Ishikawa (cell line): ENCODE results near the gene ATG9A.

Source experiments
- CEBPB ChIP-seq: IDR thresholded peaks from 2 replicates; pipeline ENCODE4 v1.6.1; 2012
- CREB1 ChIP-seq: IDR thresholded peaks from 2 replicates; pipeline ENCODE4 v1.6.1; 2012; ENCODE audit warnings: low read depth
- EP300 ChIP-seq: IDR thresholded peaks from 2 replicates; pipeline ENCODE4 v1.6.1; 2012; ENCODE audit warnings: borderline replicate concordance
- FOXM1 ChIP-seq: IDR thresholded peaks from 2 replicates; pipeline ENCODE4 v1.6.1; 2012; ENCODE audit warnings: low read depth, borderline replicate concordance
- RAD21 ChIP-seq: IDR thresholded peaks from 2 replicates; pipeline ENCODE4 v1.6.1; 2012; ENCODE audit warnings: low read depth
- TAF1 ChIP-seq: IDR thresholded peaks from 2 replicates; pipeline ENCODE4 v1.6.1; 2012; ENCODE audit warnings: low read depth, mild to moderate bottlenecking
- TF ChIP-seq, protein P1 (sequence below): IDR thresholded peaks from 2 replicates; pipeline ENCODE4 v1.6.1; 2012

ATG9A gene

GRCh38 chr2:219173176-219173575 is 56.3 kb downstream of the ATG9A start:
- TF ChIP-seq, protein P1, sequence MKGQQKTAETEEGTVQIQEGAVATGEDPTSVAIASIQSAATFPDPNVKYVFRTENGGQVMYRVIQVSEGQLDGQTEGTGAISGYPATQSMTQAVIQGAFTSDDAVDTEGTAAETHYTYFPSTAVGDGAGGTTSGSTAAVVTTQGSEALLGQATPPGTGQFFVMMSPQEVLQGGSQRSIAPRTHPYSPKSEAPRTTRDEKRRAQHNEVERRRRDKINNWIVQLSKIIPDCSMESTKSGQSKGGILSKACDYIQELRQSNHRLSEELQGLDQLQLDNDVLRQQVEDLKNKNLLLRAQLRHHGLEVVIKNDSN: no peak
- TF ChIP-seq CREB1 (no peak), TAF1 (no peak)

DNA sequence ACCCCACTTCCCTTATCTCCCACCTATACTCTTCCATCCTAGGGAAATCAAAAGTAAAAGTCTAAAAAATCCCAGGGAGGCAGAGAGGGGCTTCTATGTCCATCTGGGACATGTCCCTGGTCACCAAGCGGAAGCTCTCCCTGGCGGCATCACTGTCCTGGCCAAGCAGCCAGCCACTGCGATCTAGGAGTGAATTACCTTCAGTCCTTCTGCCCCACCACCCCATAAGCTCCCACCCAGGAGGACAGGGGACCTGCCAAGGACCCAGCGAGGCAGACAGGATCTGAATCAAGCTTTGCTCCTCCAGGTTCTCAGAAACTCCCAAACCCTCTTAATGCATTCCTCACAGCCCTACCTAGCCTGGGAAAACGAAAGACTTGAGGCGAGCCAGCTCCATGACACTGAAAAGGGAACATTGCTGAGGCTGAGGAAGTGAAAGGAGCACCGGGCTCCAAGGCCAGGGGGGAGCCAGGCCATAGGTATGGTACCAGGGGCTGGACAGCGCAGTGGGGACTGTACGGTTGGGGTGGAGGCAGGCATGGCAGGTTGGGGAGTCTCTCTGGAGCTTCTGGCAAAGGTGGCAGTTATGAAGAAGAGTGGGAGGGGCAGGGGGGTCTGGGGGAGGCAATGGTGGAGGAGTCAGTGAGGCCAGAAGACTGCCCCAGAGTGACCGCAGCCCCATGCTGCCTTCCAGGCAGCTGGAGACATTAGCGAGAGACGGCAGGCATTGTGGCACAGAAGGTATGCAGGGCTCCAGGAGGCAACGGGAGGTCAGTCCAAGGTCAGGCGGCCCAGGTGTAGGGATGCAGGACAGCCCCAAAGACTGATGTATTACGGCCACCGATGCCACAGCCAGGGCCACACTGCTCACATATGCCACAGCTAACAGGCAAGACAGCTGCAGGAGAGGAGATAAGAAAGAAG is 56.9 kb downstream of the ATG9A start:
- TF ChIP-seq, protein P1: no peak

- no peak for TF ChIP-seq FOXM1
- TF ChIP-seq RAD21: peak; percentile 40; the same call in 1 of the 2 replicates
Observed at GRCh38 chr2:219171231-219171651, 58.2 kb downstream of the ATG9A start.

DNA sequence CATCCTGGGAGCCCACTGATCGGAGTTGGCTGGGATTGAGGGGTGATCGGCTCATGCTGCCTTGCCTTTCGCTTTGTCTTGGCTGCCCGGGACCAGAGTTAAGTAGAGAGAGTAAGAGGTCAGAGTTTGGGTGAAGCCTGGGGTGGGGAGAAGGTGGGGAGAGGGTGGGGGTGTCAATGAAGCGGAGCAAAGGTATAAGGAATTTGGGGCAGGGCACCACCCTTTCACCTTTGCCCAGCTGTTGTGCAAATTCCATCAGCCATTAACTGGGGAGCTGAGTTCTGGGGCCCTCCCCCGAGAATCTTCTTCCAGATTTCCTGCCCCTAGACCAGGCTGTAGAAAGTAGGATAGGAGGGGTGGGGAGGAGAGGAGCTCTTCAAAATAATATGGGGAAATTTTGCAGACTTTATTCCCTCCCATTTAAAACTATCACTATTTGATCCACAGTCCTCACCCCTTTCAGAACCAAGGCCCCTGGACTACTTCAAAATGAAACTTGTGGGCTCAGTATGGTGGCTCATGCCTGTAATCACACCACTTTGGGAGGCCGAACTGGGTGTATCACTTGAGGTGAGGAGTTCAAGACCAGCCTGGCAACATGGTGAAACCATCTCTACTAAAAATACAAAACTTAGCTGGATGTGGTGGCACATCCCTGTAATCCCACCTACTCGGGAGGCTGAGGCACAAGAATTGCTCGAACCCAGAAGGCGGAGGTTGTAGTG is 59.3 kb downstream of the ATG9A start, which contains the start of gene SLC23A3:
Gene SLC23A3 (minus strand): TSS at position 100 of the 725 bp plus-strand sequence. CDS start 45 bp downstream, at position 55.
- no peak for TF ChIP-seq EP300
- TF ChIP-seq RAD21: no peak
- TF ChIP-seq CREB1: no peak
- TF ChIP-seq CEBPB: no peak
